Tibial nerve (tissue), 3 donors: ENCODE data around the gene ESRRG.

Experiments used
- CTCF ChIP-seq, 5 experiments: fragments of 200-600 bp in 3 of 5; fragments of 450-650 bp in 2 of 5; sonication (generic) in 3 of 5; IDR thresholded peaks; one replicate each; pipeline ENCODE4 v1.5.1; 2016 to 2019; ENCODE audit warnings: antibody characterized with exemption in 5 of 5, mild to moderate bottlenecking in 3 of 5, moderate library complexity in 2 of 5
- POLR2A ChIP-seq, 2 donors: fragments of 450-650 bp; IDR thresholded peaks; one replicate each; pipeline ENCODE4 v1.6.1; 2017; ENCODE audit warnings: antibody characterized with exemption in 2 of 2, mild to moderate bottlenecking in 2 of 2, moderate library complexity in 2 of 2

GRCh38 chr1:216521477-216521876 lies 201.8 kb downstream of the ESRRG start:
- TF ChIP-seq CTCF (IDR thresholded peaks at IDR 0.05) (no peak), POLR2A (IDR thresholded peaks at IDR 0.05) (no peak)
